NCI-H2227 (cell line): ENCODE data around the gene RRP15.
A peak's percentile ranks its signal among the peaks of the same experiment; 100 is the strongest.

Source experiments
- DNase-seq: peaks from one replicate; lab custom pipeline; 2025; ENCODE audit not compliant: unreplicated experiment; lab: John Stamatoyannopoulos, UW

The RRP15 gene

DNA sequence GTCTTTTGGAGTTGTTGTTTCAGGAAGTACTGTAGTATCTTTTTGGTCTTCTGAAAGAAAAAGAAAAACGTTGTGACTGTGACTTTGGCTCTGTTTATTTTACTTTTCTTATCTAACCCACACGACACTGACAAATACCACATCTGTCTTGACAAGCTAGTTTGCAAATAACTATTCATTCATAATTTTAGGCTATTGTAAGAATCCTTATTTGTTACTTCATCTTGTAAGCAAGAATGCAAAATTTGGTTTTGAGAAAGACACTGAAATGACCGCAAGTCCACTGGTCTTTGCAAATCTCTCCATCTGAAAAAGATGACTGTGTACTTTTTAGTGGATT, 72.8 kb downstream of the RRP15 start:
- DNase-seq: no peak

DNA sequence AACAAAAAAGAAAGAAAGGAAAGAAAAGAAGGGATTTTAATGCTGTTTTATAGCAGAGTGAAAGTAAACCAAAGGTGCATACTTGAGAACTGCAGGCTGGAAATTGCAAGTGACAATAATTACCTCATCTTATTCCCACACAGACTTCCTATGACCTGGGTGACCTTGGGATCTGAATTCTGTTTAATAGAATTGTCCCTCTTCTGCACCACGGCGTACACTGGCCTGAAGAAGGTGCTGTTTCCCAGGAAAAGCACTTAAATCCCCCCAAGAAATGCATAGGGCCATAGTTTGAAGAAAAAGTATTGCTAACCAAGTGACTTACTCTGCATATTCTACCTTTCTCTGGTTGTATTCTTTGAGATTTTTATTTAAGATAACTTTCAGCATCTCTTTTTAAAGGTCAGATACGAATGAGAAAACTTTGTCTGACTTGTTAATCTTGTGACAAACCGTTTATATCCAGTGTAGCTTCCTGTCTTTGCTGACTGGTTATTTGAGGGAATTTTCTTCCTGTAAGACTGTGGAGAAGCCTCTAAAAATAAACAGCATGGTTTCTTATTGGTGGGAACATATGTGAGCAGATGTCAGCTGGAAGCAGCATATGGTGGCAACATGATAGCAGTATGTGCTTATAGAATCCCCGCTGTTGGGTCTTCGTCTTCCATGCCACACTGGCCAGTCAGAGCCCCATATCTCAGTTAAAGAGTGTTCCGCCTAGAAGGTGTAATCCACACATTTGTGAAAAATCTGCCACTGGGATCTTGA, 76.4 kb downstream of the RRP15 start:
- DNase-seq: peak; percentile 34

DNA sequence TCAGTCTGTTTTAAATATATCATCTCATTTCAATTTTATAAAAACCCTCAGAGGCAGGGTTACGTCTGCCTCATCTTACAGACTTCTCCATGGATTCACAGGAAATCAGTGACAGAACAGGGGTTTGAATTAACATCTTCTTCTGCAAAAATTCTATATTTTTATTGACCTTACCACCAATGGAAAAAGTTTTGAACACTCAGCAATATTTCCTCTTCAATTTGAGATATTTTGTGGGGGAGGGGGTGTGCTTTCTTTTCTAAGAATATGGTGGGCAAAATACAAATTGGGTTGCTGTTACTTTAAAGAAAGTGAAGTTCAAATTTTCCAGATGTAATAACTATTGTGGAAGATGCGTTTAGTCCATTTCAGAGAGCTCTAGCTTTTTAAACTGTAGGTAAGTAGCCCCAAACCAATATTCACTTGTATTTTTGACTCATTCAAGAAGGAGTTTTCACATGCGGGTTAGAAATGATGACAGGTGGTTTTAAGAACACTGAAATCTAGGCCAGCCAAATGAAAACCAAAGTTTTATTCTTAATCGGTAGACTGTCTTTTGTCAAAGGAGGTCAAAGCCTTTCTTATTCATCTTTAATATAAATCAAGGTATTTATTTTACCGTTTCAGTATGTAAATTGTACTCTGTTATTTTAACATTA, 77.5 kb downstream of the RRP15 start:
- DNase-seq: no peak

DNA sequence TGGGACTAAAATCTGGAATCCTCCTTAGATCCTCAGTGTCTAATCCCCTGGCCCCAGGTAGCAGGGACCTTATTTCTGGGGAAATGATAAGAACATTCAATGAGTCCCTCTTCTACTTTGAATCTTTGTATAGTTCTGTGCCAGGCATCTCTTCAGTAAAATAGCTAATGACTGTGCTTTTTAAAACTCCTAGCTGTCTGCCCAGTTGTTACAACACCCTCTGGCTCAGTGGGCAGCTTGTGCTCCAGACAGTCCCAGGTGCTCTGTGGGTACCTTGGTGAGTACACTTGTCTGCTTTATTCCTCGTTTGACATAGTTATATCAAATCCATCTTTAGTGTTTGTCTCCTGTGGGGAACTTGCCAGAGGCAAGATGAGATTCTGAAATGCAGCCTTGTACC, 78.0 kb downstream of the RRP15 start:
- no peak for DNase-seq

DNA sequence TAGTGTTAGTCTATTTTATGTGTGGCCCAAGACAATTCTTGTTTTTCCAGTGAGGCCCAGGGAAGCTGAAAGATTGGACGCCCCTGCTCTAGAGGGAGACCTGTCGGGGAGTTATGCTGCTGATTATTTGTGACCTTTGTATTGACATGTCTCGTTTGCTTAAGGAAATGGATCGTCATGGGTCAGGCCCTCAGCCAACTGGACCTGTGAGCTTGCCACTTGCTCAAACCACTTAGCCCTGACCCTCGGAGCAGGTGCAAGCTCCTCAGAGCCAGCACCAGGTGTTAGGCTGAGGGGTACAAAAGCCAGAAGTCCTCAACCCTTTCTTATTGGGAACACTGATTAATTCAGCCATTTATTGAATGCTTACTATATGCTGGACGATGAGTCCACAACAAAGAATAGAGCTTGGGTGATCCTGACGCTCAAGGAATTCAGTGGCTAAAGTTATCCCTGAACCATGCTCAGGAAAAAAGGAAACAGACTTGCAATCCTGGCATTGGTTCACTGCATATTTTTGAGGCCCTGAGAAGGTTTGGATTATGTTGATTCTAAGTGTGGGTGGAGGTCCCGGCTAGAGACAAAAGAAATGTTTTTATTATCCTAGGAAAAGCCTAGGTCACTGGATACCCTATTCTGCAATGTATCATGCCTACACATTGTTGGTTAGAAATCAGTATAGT, 79.1 kb downstream of the RRP15 start:
- DNase-seq: no peak

DNA sequence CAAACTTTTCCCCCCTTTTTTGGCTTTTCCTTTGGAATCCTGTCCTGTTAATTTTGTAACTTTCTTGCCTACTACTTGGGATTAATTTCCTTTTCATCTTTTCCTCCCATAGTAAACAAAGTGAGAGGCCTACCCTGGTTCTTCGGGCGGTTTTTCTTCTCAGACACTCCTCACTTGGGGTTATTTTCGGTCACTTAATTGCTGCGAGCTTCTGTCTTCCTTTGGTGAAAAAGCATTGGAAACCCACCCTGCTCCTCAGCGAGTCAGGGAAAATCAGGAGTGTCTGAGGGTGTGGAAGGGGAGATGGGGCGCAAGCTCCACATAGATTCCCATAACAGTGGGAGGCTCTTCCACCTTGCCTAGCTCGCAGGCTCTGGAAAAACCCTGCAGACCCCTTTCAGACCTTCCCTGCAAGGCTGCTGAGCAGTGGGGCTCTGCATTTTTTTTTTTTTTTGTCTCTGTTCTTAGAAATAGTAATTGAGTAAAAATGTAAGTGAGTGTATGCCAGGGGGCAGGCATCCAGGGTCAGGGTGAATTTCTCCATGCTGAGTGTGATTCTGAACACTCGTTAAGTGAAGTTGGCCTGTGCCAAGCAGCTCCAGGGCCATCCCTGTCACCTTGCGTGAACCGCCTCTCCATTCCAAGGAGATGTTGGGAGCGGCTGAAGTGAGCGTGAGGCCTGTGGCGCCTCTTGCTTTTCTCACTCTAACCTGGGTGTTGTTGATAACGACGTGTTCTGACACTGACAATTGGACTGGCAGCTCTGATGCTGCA, 80.3 kb downstream of the RRP15 start:
- no peak for DNase-seq

DNA sequence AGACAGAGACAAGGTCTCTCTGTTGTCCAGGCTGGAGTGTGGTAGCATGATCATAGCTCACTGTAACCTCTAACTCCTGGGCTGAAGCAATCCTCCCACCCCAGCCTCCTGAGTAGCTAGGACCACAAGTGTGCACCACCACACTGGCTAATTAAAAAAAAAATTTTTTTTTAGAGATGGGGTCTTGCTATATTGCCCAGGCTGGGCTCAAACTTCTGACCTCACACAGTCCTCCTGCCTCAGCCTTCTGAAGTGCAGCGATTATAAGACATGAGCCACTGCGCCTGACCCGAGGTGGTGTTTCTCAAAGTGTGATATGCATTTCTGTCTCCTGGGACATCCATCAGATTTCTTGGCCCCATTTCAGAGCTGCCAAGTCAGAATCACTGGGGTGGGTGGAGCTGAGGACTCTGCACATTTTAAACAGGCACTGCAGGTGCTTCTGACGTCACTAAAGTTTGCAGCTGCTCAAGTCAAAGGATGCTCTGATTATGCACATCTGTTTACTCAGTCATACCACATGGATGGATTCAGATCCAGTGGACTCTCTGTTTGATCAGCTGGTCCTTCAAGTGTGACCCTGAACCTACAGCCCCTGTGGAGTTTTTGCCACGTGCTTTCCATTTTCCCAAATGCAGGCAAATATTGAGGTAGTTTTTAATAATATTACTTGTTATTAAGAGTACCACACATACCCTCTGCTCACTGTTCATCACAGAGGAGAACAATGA, 81.4 kb downstream of the RRP15 start:
- no peak for DNase-seq

DNA sequence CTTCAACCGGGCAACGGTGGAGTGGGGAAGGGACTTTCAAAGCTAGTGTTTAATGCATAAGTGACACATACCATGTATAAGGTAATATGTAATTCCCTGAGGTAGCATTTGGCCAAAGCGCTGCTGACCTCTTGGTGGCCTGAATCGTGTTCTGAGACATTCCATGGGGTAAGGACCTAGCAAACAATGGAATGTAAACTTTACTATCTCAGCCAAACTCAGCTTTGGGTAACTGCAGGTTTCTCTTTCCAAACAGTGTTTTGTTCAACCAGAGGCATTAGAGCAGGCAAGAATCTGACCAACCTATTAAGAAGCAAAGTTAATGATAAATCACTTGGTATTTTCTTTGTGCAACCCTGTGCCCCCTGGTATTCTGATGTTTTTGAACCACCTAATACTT, 82.0 kb downstream of the RRP15 start:
- no peak for DNase-seq

DNA sequence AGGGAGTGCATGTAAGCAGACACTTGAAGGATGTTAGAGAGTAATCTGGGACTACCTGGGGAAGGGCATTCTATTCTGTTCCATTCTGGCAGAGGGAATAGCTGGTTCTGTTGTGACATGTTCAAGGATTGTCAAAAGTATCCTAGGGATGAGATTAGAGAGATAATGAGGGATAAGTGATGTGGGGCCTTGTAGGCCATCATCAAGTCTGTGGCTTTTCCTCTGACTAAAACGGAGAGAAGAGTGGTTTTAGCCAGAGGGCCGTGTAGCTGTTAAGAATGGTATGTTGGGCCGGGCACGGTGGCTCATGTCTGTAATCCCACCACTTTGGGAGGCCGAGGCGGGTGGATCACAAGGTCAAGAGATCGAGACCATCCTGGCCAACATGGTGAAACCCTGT, 83.6 kb downstream of the RRP15 start:
- DNase-seq: no peak

DNA sequence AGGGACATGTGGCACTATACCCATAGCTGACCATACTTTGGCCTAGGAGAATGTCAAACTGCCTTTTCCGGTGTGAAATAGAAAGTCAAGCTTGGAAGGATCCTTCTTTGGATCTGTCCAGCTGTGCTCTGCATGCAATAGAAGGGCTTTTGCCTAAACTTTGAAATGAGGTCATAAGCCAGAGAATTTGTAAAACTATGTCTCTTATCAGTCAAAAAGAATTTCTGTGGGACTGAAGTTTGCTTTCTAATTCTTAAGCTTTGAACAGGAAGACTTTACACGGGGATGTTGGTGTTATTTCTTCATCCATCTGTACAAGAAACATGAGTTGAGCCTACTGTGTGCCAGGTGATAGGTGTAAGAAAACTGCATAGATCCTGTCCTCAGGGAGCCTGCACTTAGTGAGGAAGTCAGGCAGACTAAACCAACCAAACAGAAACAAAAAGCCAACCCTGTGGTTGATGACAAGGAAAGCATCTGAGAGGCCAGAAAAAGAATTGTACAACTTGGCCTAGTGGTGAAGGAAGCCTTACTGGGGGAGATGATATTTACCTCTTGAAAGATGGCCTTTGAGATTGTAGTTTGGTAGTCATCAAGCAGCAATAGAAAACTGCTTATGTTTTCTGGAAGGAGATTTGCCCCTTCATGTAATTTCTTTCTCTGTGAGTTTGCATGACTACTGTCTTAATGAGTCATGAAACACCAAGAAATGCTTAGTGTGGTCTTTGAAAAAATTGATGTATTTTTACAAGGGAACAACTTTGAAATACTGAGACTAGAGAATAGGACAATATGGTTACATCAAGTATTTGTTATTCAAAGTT, 84.8 kb downstream of the RRP15 start:
- DNase-seq: no peak

DNA sequence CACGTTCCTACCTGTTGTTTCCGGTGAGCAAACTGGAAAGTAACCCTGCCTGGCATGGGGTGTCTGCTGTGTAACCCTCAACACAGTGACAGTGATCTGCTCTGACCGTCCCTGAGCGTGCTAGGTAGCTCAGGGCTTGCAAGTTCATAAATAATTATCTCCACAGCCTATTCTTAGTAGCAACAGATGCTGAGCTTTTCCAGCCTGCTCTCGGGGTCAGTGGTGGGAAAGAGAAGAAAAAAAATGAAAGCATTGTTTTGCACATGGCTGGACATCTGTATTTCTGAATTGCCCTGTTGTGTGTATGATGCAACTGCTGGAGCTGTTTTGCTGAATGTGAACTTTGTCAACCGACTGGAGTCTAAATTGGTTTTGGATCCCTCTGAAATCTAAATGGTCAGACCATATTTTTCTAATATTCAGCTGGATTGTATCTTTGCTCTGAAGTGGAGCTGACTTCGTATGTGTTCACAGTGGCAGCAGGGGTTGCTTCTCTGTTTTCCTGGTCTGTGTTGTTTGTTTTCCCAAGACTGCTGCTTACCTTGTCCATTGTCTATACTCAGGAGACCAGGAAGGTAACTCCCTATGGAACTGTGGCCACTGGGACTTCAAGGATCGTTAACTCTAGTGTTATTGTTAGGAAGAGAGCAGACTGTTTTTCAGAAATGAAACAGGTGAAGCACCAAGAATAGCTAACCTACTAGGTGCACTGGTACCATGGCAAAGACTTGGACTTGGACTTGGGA, 87.0 kb downstream of the RRP15 start:
- peak; percentile 25 for DNase-seq

DNA sequence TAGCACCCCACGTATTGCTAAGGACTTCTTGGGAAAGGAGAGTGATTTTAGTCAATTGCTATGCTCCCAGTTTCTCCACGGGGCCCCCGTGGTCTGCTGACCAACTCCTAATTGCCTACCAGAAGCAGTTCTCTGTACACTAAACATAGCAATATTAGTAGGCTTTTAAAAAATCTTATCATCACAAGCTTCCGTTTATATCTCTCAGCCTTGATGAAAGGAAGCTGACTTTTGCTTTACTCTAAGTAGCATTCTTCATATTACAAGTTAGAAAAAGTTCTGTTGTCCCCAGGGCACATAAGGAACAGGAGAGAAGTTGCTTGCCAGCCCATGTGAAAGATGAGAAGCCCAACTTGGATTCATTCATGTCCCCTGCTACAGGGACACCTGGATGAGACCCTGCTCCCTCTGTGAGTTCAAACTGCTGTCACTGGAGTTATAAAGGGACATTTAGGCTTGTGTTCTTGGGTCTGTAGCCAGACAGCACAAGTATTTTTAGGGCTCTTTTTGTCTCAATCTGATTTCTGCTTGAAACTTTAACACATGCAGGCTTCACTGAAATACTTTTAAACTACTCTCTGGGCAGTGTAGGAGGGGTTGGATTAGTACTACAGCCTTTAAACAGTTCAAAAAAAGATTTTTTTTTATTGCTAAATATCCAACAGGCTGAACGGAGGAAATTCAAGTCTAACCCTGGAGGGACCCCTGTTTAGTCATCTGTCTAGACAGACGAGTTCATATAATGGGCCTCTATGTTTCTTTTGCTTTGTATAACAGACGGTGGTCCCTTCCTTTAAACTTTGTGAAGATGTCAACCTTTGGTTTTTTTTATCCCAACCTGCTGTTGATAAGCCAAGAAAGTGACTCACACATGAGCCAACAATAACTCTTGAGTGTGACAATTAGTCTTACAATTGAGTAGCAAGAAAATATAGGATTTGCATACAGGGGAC, 89.6 kb downstream of the RRP15 start:
- no peak for DNase-seq

DNA sequence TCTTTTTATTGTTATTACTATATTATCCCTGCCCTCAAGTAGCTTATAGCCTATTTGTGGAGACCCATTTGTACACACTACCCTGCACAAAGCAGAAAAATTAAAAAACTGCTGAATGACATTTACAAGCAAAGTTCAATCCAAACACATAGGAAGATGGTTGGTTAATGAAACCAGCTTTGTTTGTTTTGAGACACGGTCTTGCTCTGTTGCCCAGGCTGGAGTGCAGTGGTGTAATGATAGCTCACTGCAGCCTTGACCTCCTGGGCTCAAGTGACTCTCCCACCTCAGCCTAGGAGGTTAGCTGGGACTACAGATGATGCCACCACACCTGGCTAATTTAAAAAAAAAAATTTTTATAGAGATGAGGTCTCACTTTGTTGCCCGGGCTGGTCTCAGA, 91.6 kb downstream of the RRP15 start:
- no peak for DNase-seq

DNA sequence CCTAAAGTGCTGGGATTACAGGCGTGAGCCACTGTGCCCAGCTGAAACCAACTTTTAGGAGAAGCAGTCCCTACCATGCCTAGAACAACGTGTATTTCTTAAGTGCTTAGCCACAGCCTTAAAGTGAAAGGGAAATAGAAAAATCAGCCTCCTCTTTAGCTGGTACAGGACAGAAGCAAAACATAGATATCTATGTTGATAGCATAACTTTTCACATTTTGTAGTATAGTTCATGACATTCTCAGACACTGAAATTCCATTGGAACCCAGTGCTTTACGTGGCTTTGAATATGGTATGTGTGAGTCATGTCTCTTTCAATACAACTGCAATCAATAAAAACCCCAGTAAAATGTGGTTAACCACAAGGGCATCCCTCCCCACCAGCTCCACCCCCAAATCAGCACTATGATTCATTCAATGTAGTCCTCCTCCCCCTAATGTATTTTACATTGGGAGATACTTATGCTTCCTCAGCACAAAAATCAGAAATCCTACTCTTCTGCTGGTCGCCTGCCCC, 92.1 kb downstream of the RRP15 start:
- DNase-seq: no peak

DNA sequence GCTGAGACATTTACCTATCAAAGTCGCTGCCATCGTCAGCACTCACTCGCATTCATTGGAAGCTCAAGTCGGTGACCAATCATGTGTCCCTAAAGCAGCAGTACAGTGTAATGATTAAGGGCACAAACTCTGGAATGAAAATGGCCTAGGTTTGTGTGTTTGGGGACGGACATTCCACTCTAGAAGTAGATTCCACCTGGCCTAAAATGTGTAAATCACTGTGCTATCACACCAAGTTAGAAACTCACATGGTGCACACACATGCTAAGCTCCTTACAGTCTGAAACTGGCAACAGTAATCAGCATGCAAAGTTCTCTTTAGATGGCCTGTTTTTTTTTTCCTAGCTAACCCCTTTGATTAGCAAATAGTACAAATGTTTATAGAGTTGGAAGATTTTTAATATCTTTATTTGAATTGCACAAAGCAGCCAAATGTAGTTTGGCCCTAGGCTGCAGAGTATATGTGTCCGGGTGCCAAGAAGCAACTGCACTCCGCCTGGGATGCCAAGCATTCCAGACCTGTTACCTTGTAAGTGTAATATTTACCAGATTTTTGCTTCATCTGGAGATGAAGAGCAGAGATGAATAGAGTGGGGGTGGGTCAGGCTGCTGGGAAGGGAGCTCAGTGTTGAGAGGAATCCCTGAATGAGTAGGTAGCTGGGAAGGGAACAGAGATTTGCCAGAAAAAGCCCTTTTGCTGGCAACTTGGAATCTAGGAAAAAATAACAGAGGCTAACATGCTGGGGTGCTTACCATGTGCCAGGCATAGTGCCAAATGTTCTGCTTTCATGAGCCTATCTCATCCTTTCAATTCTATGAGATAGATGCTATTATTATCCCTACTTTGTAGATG, 95.3 kb downstream of the RRP15 start:
- DNase-seq: no peak

DNA sequence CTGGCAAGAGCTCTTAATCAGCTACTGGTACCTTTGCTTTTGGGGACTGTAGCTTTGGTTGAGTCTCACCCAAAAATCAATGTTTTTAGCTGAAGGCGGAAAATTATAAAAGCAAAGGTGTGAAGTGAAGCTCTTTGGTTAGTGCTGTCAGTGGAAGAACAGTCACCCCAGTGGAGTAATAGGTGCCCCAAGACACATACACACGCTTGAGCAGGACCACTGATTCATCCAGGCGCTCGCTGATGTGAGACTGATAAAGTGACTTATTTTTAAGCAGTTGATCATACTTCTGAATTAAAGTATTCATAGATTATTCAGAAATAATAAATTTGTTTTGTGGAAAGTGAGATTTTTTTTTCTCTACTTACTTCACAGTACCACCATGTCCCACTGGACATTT, 97.2 kb downstream of the RRP15 start:
- DNase-seq: no peak

DNA sequence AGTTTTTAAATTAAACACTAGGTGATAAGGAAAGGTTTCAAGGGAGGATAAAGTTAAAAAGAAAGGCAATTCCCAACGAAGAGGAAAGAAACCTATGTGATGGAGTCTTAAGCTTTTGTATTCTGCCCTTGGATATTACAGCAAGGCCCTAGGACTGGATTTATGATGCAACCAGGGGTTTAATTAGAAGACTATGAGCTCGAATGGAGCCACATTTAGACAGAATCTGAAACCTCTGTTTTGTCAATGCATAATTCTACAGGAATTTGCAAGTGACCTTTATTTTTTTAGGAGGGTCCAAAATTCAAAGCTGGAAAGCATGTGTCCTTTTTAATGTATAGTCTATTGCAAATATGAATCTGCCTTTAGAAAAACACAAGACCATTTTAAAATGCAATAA, 98.0 kb downstream of the RRP15 start:
- DNase-seq: no peak
